ENCODE results near the gene ZACN.
"Not testable (repeated sequence)": the region's sequence is repeated elsewhere in the genome, so short reads cannot be mapped to it uniquely, and the experiment has no call there.

ZACN gene

GRCh38 chr17:76078860-76079534 lies at the start of gene ZACN:
ZACN (plus strand) TSS chr17:76079182; CDS start chr17:76079265, 83 bp downstream.
- DNase-seq (ENCODE audit: low read depth in 2 of 2) = no peak

GRCh38 chr17:76032073-76032779 lies 46.8 kb upstream of the ZACN start:
- DNase-seq (ENCODE audit: low read depth in 2 of 2) = no peak

DNA sequence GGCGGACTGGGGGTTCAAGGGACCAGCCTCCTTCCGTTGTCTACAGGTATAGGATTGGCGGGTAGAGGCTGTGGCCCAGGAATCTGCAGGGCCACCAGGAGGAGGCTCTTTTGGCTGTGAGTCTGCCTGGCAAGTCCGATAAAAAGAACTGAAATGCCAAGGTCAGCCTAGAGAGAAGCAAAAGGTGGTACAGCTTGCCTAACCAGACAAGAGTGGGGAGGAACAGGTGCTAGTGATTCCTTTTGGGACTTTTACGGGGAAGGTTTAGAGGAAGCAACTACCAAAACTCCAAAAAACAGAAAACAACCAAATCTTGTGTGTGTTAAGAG lies 46.2 kb upstream of the ZACN start:
- no peak for DNase-seq (ENCODE audit: low read depth in 2 of 2)

DNA sequence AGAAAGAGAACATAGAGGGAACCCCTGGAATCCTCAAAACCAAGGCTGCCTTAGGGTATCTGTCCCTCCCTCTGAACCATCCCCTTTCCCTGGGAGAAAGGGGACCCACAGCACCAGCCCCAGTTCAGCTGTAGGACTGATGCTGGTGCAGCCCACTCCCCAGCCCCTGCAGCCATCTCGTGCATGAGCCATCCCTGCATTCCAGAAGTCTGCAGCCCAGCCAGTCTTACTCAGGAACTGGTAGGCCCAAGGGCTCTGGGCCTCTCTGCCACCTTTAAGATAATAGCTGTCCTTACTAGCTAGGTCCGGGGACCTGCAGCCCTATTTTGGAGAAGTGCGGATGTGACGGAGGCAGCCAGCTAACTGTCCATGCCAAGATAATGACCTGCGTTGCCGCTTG lies 45.8 kb upstream of the ZACN start:
- DNase-seq (ENCODE audit: low read depth in 2 of 2) = no peak

DNA sequence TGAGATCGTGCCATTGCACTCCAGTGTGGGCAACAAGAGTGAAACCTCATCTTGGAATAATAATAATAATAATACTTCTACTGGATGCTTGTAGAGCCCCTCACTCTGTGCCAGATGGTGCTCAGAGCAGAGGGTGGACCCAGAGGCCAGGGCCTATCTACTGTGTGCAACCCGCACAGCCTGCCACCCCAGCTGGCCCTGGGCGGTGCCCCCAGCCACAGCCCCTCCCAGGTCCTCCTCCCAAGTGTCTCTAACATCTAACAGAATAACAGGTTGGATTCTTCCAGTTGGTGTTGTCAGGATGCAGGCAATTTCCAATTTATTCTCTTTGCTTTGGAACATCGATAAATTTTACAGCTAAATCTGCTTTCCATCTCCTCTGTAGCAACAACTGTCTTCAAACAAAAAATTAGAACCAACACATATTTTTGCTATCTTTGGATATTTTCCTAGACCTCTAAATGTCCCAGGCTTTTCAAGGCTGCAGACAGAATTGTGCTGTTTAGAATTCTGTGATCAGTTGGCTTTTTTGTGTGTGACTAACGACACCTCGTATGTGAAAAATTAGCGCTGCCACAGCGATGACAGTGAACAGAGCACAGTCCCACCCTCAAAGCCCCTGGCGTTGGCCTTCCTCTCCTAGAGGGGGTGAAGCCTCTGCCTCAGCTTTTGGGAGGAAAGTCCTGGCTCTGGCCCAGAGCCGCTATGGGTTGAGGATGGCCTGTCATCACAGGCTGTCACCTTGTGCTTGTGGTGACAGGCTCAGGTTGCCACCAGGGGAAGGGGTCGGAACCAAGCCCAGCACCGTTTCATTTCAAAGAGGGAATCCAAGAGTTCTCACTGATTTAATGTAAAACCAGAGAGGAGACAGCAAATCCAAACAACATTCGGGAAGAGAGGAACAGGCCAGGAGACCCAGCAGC lies 44.3 kb upstream of the ZACN start:
- no peak for DNase-seq (ENCODE audit: low read depth in 2 of 2)

DNA sequence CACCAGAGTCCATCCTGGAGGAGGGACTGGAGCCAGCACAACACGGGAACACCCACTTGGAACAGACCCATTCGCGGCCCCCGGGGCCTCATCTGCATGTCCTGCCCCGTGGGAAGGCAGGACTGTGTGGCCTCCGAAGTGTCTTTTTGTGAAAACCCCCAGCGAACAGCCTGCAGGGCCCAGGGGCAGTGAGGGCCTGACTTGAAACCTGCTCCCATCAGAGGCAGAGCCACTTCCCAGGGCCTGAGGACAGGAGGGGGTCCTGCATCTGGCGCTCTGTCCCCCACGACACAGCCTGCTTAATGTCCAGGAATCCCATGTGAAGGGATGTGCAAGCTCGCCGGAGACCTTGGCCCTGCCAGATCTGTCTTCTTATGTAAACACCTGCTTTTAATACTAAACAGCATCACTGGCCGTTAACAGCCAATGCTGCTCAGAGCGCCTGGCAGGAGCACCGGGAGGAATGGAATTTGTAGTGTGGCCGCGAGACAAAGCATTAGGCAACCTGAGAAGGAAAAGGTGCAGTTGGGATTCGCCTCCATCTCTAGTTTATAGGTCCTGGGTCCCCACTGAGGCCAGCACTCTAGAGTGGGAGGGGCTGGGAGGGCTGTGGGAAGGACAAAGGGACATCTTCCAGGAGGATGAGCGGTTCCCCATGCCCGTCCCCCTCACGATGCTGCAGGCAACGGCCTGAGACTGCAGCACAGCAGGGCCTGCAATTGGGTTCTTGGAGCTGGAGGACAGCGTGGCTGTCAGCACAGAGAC lies 42.3 kb upstream of the ZACN start:
- no peak for DNase-seq (ENCODE audit: low read depth in 2 of 2)

DNA sequence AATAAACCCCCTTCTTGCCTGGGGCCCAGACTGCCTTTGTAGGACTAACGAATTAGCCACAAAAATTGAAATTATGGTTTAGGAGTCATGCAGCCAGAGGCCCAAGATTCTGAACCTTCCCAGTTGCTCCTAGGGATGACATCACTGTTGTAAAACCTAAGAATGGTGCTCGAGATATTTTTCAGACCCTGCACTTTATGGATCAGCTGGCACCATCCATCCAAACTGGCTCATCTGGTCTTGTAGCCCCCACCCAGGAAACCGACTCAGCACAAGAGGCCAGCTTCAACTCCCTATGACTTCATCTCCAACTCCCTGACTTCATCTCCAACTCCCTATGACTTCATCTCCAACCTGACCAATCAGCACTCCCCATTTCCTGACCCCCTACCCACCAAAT lies 40.9 kb upstream of the ZACN start:
- DNase-seq (ENCODE audit: low read depth in 2 of 2) = no peak

- no peak for DNase-seq (ENCODE audit: low read depth in 2 of 2)
These were observed 39.9 kb upstream of the ZACN start for GRCh38 chr17:76039121-76039520.

DNA sequence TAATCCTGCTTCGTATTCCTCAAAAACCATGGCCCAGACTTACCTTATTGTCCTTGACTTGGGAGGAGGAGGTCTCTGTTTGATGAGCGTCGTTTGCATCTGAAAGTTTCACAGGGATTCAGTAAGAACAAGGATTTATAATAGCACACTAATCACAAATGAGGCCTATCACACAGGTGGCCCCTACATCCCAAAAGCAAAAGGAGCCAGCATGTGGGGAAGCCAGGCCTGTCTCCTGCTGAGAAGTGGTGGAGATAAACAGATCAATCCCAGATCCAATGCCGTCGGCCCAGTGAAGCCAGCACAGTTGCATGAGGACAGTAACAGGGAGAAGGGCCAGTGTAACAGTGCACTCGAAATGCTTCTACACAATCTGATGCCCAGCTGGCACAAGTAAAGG lies 38.6 kb upstream of the ZACN start:
- no peak for DNase-seq (ENCODE audit: low read depth in 2 of 2)

- not testable (repeated sequence) for DNase-seq (ENCODE audit: low read depth in 2 of 2)
These were observed 36.1 kb upstream of the ZACN start for GRCh38 chr17:76042868-76043267.

DNA sequence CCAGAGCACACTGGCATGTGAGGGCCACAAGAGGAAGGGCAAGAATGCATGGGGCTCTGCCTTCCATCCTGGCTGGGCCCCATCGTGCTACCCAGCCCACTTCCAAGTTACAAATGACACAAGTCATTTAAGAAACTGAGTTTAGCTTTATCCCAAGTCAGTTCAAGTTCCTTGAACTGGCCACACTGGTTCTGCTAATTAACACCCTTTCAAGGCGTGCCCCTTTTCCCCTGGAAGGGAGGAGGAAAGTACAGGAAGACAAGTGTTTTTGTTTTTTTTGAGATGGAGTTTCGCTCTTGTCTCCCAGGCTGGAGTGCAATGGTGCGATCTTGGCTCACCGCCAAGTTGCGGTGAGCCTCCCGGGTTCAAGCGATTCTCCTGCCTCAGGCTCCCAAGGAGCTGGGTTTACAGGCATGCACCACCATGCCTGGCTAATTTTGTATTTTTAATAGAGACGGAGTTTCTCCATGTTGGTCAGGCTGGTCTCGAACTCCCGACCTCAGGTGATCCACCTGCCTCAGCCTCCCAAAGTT lies 34.4 kb upstream of the ZACN start:
- not testable (repeated sequence) for DNase-seq (ENCODE audit: low read depth in 2 of 2)

DNA sequence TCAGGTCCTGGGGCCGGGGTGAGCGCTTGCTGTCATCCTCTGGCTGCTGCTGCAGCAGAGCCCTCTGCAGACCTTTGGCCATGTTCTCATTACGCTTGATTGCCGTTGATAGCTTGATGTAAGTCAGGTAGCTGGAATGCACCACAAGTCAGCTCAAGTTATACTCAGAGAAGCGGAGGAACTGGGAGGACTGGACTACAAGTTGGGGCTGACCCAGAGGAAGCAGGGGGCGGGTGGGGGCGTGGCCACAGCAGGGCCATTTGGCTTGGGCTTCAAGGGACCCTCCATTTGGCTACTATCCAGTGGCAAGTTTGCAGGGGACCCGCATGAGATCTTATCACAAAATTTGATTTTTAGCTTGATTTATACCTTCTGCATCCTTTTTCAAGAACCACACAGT lies 32.9 kb upstream of the ZACN start:
- no peak for DNase-seq (ENCODE audit: low read depth in 2 of 2)

GRCh38 chr17:76048025-76048605 lies 30.9 kb upstream of the ZACN start:
- no peak for DNase-seq (ENCODE audit: low read depth in 2 of 2)

DNA sequence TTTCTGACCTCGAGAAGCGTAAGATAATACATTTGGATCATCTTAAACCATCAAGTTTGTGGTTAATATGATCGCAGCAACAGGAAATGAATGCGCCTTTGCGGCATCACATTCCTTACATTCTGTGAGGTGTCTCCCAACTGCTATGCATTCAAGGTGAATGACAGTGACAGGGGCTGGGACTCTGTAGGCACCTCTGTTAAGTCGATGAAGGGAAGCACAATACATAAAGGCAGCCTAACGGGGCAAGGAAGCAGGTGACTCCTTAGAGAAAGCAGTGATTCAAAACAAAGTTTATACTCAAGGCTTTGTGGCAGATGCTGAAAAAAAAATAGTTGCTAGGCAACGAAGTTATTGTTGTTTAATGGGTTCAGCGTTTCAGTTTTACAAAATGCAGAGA lies 30.3 kb upstream of the ZACN start:
- DNase-seq (ENCODE audit: low read depth in 2 of 2) = no peak

DNA sequence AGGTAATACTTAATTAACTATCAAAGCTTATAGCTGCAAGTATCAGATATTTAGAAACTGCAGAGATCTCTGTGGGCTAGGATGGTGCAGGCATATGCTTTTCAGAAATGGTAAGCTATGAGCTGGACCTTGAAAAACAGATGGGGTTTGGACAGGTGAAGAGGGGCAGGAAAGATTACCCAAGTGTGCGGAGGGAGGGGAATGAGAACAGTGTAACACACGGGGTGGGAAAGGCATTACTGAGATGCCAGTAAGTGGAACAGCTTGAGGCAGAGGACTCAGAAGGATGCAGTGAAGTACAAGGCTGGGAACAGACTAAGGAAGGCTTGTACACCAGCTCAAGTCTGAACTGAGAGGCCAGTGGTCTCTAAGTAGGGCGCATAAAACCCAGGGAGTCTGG lies 29.7 kb upstream of the ZACN start:
- no peak for DNase-seq (ENCODE audit: low read depth in 2 of 2)

DNA sequence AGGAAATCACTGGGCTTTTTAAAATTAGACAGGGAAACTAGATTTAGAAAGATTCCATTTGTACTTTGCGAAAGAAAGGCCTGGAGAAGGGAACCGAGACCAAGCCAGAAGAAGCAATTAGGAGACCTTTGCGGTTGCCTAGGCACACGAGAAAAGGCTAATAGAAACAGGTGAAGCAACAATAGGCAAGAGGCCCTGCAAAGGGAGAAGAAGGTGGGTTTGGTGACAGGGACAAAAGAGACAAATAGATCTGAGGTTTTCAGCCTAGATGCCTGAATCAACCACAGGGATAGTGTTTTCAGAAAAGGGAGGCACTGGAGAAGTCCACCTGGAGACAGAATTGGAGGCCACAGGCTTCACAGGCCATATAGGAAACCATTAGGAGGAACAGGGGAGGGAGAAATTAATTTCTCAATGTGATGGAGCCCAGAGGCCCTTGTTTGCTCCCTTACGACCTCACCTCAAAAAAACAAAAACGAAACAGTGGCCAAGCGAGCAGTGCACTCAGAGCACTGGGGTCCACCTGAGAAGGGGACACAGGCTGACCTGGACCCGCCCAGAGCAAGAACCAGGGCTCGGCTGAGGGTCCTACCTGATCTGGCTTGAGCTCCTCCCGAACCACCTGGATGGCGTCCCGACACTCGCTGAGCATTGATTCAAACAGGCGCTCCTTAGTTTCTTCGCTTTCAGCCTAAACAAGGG lies 29.0 kb upstream of the ZACN start:
- DNase-seq (ENCODE audit: low read depth in 2 of 2) = no peak

- no peak for DNase-seq (ENCODE audit: low read depth in 2 of 2)
These were observed 28.2 kb upstream of the ZACN start for GRCh38 chr17:76050538-76051467.

- DNase-seq (ENCODE audit: low read depth in 2 of 2) = no peak
These were observed 27.4 kb upstream of the ZACN start for GRCh38 chr17:76051561-76051960.

Data from stimulated activated CD8-positive, alpha-beta memory T cell treated with anti-CD3 and anti-CD28 coated beads, Interleukin-7, amount 100 ng/mL, for 4 hours (primary cell).